NCI-H1930 (cell line): Measurements from ENCODE around the gene HILPDA.
"Not testable (repeated sequence)": the region's sequence is repeated elsewhere in the genome, so short reads cannot be mapped to it uniquely, and the experiment has no call there.

Experiments used
- DNase-seq, 2 experiments: peaks; one replicate each; lab custom pipeline; 2025; lab: John Stamatoyannopoulos, UW

HILPDA gene

DNA sequence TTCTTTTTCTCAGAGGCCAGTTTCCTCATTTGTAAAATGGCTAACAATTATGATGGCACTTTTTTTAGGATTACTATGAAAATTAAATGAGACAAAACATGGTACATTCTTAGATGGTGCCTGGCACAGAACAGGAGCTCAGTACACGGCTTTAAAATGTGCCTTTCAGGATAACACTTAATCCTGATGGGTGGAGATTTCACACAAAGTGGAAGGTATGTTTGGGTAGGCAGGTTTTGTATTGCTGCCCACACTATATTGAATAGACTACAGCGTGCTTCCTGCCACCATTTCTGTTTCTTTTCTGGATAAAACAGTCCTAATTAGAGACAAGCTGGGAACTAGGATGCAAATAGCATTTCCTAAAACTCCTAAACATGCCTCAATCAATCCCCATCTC lies 23.9 kb upstream of the HILPDA start:
- DNase-seq, result no peak

GRCh38 chr7:128434413-128435326 lies 21.0 kb upstream of the HILPDA start:
- DNase-seq, result no peak

GRCh38 chr7:128435327-128435686 lies 20.4 kb upstream of the HILPDA start:
- DNase-seq, result no peak

GRCh38 chr7:128437426-128438332 lies 18.0 kb upstream of the HILPDA start:
- DNase-seq, result no peak

GRCh38 chr7:128442356-128442755 lies 13.3 kb upstream of the HILPDA start:
- no peak for DNase-seq

DNA sequence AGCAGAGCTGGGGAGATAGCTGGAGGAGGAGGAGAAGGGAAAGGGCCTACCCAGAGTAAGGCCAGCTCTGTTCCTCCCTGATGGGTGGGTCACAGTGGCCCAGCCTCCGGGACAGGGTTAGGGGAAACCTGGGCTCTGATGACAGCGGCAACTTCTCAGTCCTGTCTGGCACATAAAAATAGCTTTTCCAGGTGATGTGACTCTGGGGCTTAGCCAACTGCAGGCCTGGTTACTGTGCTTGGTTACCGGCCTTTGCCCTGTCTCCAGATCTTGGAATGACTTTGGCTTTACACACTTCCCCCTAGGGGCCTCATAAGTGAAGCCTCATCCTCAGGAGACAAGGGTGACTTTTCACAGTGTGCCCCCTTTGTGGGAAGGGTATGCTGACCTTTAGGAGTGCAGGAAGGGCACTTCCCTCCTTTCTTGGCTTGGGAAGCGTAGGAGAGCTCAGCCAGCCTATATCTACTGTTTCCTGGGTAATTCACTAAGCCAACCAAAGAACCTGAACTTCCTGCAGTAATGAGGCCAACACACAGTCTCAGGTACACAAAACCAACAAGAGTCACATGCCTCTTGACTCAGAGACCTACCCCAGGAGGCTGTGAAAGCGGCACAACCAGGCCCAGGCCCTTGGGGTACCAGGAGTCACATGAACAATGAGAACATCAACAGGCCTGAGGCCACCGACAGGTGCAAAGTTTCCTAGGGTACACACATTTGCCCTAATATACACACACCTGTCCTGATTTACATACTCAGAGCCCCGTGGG lies 11.7 kb upstream of the HILPDA start:
- peak in 1 of 2 experiments; percentile 36 for DNase-seq

GRCh38 chr7:128446306-128446705 lies 9.4 kb upstream of the HILPDA start:
- no peak for DNase-seq

GRCh38 chr7:128447941-128448564 lies 7.6 kb upstream of the HILPDA start:
- no peak for DNase-seq

DNA sequence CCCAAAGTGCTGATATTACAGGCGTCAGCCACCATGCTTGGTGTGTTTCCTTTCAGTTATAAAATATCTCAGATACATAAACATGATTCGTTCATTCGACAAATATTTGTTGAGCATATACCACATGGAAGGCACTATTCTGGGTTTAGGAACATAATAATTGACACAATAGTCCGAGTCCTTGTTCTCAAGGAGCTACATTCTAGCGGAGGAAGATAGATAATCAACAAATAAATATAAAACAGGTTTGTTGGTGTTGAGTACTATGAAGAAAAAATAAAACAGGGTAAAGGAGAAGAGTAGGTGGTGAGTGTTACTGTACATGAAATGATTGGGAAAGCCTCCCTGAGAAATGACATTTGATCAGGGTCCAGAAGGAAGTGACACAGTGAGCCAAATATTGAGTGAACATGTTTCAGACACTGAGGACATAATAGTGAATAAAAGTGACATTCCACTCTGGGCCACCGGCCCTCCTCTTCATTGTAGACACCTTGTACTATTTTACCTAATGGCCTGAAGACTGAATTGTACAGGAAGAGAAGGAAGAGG lies 6.9 kb upstream of the HILPDA start:
- DNase-seq, result no peak

GRCh38 chr7:128450409-128450808 lies 5.3 kb upstream of the HILPDA start:
- no peak for DNase-seq

GRCh38 chr7:128450913-128451312 lies 4.8 kb upstream of the HILPDA start:
- no peak for DNase-seq

GRCh38 chr7:128452552-128452951 lies 3.1 kb upstream of the HILPDA start:
- DNase-seq, result no peak

DNA sequence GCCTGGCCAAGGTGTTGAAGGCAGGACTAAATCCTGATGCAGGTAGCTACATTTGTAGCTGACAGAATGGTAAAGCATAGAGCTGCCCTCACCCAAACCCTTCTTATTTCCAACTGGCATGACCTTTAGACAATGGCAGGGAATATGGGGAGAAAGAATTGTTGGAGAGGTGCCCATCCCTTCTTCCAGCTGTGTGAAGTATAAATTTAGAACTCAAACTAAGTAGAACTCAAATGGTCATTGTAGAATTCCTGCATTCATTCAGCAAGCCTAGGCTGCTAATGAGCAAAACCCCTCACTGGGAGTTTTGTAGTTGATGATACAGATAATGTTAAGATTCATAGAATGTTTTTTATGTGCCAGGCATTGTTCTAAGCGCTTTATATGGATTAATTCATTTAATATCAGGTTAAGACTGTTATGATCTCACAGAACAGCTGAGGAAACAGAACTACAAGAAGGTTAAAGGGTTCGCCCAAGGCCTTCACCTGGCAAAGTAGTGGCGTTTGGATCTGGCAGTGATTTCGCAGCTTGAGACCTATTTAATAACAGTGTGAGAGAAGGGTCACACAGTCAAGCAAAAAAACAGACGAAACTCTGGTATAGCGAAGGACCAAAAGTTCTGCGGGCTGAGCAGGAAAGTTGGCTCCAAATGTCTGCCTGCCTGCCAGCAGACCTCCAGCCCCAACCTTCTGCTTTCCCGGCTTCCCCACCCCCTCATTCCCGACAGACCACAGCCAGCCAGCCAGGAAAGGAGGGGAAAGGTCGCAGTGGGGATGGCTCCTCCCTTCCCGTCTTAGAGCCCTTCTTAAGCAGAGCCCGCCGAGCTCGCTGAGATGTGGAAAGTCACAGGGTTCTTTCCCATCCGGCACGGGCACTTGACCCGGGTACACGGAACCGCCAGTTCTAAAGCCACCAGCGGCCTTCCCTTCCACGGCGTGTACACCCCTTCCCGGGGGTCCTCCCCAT lies 1.6 kb upstream of the HILPDA start:
- DNase-seq, result no peak

DNA sequence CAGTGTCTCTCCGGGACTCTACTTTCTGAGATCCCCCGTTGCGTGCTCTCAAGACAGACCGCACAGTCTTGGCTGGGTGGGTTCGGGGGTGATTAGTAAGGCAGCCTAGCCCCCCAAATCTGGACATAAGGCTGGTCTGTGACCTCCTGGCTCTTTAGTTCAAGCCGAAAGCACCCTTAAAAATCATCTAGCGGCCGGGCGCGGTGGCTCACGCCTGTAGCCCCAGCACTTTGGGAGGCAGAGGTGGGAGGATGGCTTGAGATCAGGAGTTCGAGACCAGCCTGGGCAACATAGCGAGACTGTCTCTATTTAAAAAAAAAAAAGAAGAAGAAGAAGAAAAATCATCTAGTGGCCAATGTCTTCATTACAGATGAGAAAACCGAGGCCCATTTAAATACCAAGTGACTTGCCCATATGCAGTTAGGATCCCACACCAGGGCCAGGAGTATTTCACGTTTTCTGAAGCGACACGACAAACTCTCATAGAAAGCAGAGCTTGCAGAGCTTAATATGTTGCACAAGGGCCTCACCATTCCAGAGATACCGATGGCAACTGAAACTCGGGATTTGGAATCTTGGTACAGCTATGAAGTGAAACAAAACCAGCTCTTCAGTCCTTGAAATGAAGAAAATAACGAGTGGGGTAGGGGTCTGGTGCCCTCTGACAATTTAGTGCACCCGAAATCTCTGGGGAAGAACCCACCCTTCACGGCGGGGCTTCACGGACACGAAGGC lies 703 bp upstream of the HILPDA start:
- DNase-seq, result no peak

DNA sequence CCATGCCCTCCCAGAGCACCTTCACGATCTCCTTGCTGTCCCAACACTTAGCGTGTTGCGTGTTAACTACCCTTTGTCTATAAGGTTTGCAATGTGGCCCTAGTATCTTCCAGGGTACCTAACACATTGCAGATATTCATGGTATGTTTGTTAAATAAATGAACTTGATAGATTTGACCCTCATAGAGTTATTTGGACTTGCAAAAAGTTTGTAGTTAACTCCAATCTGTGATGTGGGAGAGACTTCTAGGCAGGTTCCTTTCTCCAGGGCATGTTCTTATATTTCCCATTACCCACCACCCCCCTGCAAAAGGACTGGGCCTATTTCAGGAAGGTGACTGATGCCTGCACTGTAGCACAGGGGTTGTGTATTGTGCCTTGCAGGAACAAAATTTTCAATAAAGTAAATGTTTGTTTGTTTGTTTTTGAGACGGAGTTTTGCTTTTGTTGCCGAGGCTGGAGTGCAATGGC lies 612 bp downstream of the HILPDA start:
- no peak for DNase-seq

- DNase-seq, result not testable (repeated sequence)
Observed at GRCh38 chr7:128457385-128457784, 1.7 kb downstream of the HILPDA start.

GRCh38 chr7:128458956-128459355 lies 3.3 kb downstream of the HILPDA start:
- DNase-seq, result no peak

GRCh38 chr7:128459394-128459878 lies 3.8 kb downstream of the HILPDA start:
- peak; percentile 27 to 35 for DNase-seq

GRCh38 chr7:128462460-128462859 lies 6.8 kb downstream of the HILPDA start:
- no peak for DNase-seq
